Measurements from ENCODE around the gene NUP50. TPM values are rescaled to one million over a fixed set of nuclear protein-coding genes. Genes with fewer than 3 reads are reported as not detected.

Gene NUP50
- total and polyA plus RNA-seq, 4 donors, result 15.2 to 80.1 (median 46.9) TPM

DNA sequence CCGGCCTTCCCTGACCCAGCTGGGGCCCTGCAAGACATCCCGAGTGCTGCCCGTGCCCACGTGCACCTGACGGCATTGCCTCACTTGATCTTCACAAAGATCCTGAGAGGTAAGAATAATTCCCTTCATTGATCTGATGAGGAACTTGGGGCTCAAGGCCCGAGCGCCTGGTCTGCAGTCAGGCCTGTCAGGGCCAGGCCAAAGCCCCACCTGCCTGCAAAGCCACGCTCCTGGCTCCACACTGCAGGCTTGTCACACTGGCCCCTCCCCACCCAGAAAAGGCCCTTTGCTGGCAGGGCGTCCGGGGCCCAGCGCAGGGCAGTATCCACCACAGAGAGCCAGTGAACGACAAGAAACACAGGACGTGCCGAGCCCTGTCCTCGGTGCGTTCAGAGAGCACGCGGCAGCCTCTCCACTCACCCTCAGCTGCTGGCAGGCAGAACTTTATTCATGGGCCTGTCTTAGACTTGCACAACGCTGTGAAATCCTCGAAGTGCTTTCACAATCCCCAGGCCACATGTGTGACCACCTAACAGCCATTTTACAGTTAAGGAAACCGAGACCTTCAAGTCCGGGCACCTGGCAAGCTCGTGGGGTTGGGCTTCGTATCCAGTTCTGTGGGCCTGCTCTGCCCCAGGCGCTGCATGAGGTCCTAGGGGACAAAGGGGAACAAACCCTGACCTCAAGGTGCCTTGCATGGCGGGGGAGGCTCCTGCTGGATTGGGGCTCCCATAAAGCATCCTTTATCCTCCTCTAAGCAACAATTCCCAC is 62.2 kb downstream of the NUP50 start:
- ATAC-seq (ENCODE audit: insufficient read depth, low FRiP score), result peak; percentile 50
- peak; percentile 58 to 75 (median 62) for DNase-seq
- H3K27me3 ChIP-seq (ENCODE audit: control insufficient read depth in 3 of 3, insufficient read depth in 3 of 3, low read length in 2 of 3), result no peaks in the 10 kb centered on the region
- H3K9me3 ChIP-seq (ENCODE audit: control insufficient read depth in 4 of 4, insufficient read depth in 3 of 4, low read length in 3 of 4), result no peaks in the 10 kb centered on the region
- TF ChIP-seq, protein P1, sequence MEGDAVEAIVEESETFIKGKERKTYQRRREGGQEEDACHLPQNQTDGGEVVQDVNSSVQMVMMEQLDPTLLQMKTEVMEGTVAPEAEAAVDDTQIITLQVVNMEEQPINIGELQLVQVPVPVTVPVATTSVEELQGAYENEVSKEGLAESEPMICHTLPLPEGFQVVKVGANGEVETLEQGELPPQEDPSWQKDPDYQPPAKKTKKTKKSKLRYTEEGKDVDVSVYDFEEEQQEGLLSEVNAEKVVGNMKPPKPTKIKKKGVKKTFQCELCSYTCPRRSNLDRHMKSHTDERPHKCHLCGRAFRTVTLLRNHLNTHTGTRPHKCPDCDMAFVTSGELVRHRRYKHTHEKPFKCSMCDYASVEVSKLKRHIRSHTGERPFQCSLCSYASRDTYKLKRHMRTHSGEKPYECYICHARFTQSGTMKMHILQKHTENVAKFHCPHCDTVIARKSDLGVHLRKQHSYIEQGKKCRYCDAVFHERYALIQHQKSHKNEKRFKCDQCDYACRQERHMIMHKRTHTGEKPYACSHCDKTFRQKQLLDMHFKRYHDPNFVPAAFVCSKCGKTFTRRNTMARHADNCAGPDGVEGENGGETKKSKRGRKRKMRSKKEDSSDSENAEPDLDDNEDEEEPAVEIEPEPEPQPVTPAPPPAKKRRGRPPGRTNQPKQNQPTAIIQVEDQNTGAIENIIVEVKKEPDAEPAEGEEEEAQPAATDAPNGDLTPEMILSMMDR (IDR thresholded peaks at IDR 0.05; ENCODE audit: control extremely low read depth, extremely low read depth), result no peak
- H3K4me1 ChIP-seq (ENCODE audit: control insufficient read depth in 5 of 5, insufficient read depth in 5 of 5, low read length in 5 of 5), result peaks cover 0 to 32% (median 0%) of the 10 kb centered on the region in 5 donors
- peak overlapping the region in 1 of 2 donors; percentile 69 for H3K27ac ChIP-seq (ENCODE audit: low read depth in 1 of 2, low read length in 1 of 2)
- no peak overlapping the region for H3K4me3 ChIP-seq
- no peak overlapping the region for H3K9ac ChIP-seq (ENCODE audit: insufficient read depth in 1 of 2, low read length in 2 of 2)
- WGBS, 2 donors, result 41 to 59% methylated on average over 26 of the region's 26 CpGs
- no peaks in the 10 kb centered on the region for H3K36me3 ChIP-seq (ENCODE audit: control insufficient read depth in 4 of 4, insufficient read depth in 4 of 4, low read length in 4 of 4)

DNA sequence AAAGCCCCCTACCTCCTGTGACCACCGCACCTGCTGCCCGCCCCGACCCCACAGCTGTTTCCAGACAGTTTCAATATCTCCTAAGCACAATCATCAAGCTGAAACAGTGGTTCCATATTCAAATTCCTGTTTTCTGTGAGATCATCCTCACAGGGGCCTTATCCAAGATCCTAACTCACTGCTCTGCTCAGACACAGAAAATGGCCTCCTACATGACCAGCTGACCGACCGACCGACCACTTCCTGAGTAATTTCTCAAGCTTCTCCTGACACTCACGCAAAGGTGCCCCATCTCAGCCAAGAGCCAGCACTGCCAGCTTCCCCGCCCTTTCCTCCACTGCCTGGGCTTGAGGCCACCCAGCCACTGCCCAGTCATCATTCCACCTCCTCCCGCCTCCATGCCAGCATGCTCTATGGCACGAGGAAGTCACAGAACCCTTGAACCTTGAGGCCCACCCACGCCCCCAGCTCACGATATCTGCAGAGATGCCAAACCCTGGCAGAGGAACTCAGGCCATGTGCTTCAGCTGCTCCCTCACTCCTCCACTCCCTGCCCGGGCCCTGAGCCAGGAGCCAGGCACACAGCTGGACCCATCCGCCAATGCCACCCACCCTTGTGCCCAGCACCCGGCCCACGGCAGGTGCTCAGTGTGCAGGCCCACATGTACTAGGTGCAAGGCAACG is 62.9 kb downstream of the NUP50 start:
- TF ChIP-seq, protein P1 (IDR thresholded peaks at IDR 0.05; ENCODE audit: control extremely low read depth, extremely low read depth), result no peak
- Histone ChIP-seq H3K9me3 (ENCODE audit: control insufficient read depth in 4 of 4, insufficient read depth in 3 of 4, low read length in 3 of 4) (no peaks in the 10 kb centered on the region), H3K9ac (ENCODE audit: insufficient read depth in 1 of 2, low read length in 2 of 2) (no peak overlapping the region), H3K27ac (ENCODE audit: low read depth in 1 of 2, low read length in 1 of 2) (peak overlapping the region in 1 of 2 donors; percentile 69), H3K4me3 (no peak overlapping the region), H3K36me3 (ENCODE audit: control insufficient read depth in 4 of 4, insufficient read depth in 4 of 4, low read length in 4 of 4) (no peaks in the 10 kb centered on the region), H3K4me1 (ENCODE audit: control insufficient read depth in 5 of 5, insufficient read depth in 5 of 5, low read length in 5 of 5) (peaks cover 0 to 32% (median 0%) of the 10 kb centered on the region in 5 donors), H3K27me3 (ENCODE audit: control insufficient read depth in 3 of 3, insufficient read depth in 3 of 3, low read length in 2 of 3) (no peaks in the 10 kb centered on the region)
- ATAC-seq (ENCODE audit: insufficient read depth, low FRiP score) (peak; percentile 32), DNase-seq (no peak)
- WGBS, 2 donors, result 38 to 55% methylated on average over 17 of the region's 17 CpGs

DNA sequence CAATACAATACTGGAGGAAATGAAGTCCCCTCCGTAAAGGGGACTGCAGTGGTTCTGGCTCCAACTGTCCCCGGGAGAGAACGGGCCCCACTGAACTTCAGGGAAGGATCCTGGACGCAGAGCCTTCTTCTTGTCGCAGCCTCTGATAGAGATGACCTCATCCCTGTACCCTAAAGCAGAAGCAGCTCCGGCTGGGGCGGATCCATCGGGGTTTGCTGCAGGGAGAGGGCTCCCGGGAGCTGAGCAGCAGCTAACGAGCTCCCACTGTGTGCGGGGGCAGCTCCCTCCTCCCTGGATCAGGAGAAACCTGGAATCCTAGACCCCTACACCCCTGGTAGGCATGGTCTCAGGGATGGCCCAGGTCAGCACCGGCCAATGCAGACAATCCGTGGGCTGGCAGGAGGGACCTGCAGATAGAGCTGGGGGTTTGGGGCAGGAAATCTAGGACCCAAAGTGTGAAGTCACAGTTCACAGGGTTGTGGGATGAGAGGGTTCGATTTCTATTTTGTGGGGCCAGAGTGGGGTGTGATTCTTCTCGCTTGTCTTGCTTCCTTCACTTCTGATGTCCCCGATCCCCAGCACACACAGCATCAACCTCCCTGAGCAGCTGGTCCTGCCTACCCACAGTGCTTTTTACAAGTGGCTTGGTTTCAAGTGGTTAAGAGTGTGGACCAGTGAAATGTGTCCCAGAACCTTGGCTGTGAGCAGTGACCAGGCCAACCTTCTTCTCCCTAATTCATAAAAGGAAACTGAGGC is 64.1 kb downstream of the NUP50 start:
- peak overlapping the region in 1 of 2 donors; percentile 68 for H3K27ac ChIP-seq (ENCODE audit: low read depth in 1 of 2, low read length in 1 of 2)
- ATAC-seq (ENCODE audit: insufficient read depth, low FRiP score), result no peak

More for the DNA sequence above, 64.1 kb downstream of the NUP50 start:
- WGBS, 2 donors, result 57 to 79% methylated on average over 16 of the region's 16 CpGs
- no peaks in the 10 kb centered on the region for H3K27me3 ChIP-seq (ENCODE audit: control insufficient read depth in 3 of 3, insufficient read depth in 3 of 3, low read length in 2 of 3)
- H3K4me1 ChIP-seq (ENCODE audit: control insufficient read depth in 5 of 5, insufficient read depth in 5 of 5, low read length in 5 of 5), result peaks cover 0 to 32% (median 0%) of the 10 kb centered on the region in 5 donors
- no peaks in the 10 kb centered on the region for H3K9me3 ChIP-seq (ENCODE audit: control insufficient read depth in 4 of 4, insufficient read depth in 3 of 4, low read length in 3 of 4)
- no peak overlapping the region for H3K4me3 ChIP-seq
- TF ChIP-seq, protein P1 (IDR thresholded peaks at IDR 0.05; ENCODE audit: control extremely low read depth, extremely low read depth), result no peak
- H3K36me3 ChIP-seq (ENCODE audit: control insufficient read depth in 4 of 4, insufficient read depth in 4 of 4, low read length in 4 of 4), result peaks cover 0 to under 1% (median 0%) of the 10 kb centered on the region in 4 donors
- no peak for DNase-seq
- H3K9ac ChIP-seq (ENCODE audit: insufficient read depth in 1 of 2, low read length in 2 of 2), result no peak overlapping the region
